Type B pancreatic cell (in vitro differentiated cells): ENCODE data around the gene COL5A1. TPM values are rescaled to one million over a fixed set of nuclear protein-coding genes. Genes with fewer than 3 reads are reported as not detected.

Experiments used
- DNase-seq: peaks from one replicate; pipeline ENCODE4 v3.0.0; 2021; ENCODE audit warnings: mixed read lengths; ENCODE audit not compliant: unreplicated experiment; ENCODE audit errors: extremely low spot score
- H3K27ac Mint-ChIP-seq: 2 replicates; pipeline ENCODE4 v1.8.0; 2021; ENCODE audit warnings: mild to moderate bottlenecking, mixed read lengths
- H3K27me3 Mint-ChIP-seq: 2 replicates; pipeline ENCODE4 v1.8.0; 2021; ENCODE audit warnings: mixed read lengths
- H3K36me3 Mint-ChIP-seq: 2 replicates; pipeline ENCODE4 v1.8.0; 2021; ENCODE audit warnings: mixed read lengths
- H3K4me1 Mint-ChIP-seq: one replicate; pipeline ENCODE4 v1.8.0; 2021; ENCODE audit warnings: mixed read lengths; ENCODE audit not compliant: unreplicated experiment
- H3K4me3 Mint-ChIP-seq: 2 replicates; pipeline ENCODE4 v1.8.0; 2021; ENCODE audit warnings: mild to moderate bottlenecking, mixed read lengths
- H3K9me3 Mint-ChIP-seq: 2 replicates; pipeline ENCODE4 v1.8.0; 2021; ENCODE audit warnings: mixed read lengths
- CTCF ChIP-seq: fragments of 200-600 bp; sonication (generic); conservative IDR thresholded peaks from 2 replicates; pipeline ENCODE4 v1.5.0; 2021; ENCODE audit warnings: antibody characterized with exemption, mild to moderate bottlenecking
- total RNA-seq: library from RNA; stranded (reverse); gene quantifications from 2 replicates; pipeline ENCODE4 v1.2.1, GENCODE V29; 2021; ENCODE audit warnings: low replicate concordance

Gene COL5A1
- total RNA-seq, 1 donor from 2014 or later: 112 TPM

GRCh38 chr9:134726026-134726721 is 84.6 kb downstream of the COL5A1 start:
- TF ChIP-seq CTCF: no peak
- DNase-seq: no peak
- Mint-ChIP-seq H3K27me3 (peaks cover 3% of the 10 kb centered on the region), H3K36me3 (no peaks in the 10 kb centered on the region), H3K27ac (no peak overlapping the region), H3K4me3 (no peak overlapping the region), H3K4me1 (peaks cover 4% of the 10 kb centered on the region), H3K9me3 (no peaks in the 10 kb centered on the region)

GRCh38 chr9:134726722-134727034 is 85.1 kb downstream of the COL5A1 start:
- DNase-seq: no peak
- H3K4me1 Mint-ChIP-seq: peaks cover 4% of the 10 kb centered on the region
- no peak overlapping the region for H3K27ac Mint-ChIP-seq
- peaks cover 3% of the 10 kb centered on the region for H3K27me3 Mint-ChIP-seq
- no peaks in the 10 kb centered on the region for H3K9me3 Mint-ChIP-seq
- no peaks in the 10 kb centered on the region for H3K36me3 Mint-ChIP-seq
- no peak overlapping the region for H3K4me3 Mint-ChIP-seq
- TF ChIP-seq CTCF: no peak

- Mint-ChIP-seq H3K36me3 (peaks cover 4% of the 10 kb centered on the region), H3K27me3 (no peaks in the 10 kb centered on the region), H3K9me3 (no peaks in the 10 kb centered on the region), H3K27ac (no peak overlapping the region), H3K4me3 (no peak overlapping the region), H3K4me1 (no peaks in the 10 kb centered on the region)
- TF ChIP-seq CTCF: no peak
- DNase-seq: no peak
Measured at GRCh38 chr9:134728021-134728795, 86.6 kb downstream of the COL5A1 start.

- Mint-ChIP-seq H3K36me3 (peaks cover 4% of the 10 kb centered on the region), H3K4me3 (no peak overlapping the region), H3K4me1 (no peaks in the 10 kb centered on the region), H3K9me3 (no peaks in the 10 kb centered on the region), H3K27ac (no peak overlapping the region), H3K27me3 (no peaks in the 10 kb centered on the region)
- DNase-seq: no peak
- TF ChIP-seq CTCF: no peak
Measured at GRCh38 chr9:134728801-134729495, 87.3 kb downstream of the COL5A1 start.

GRCh38 chr9:134730011-134730760 is 88.6 kb downstream of the COL5A1 start:
- Mint-ChIP-seq H3K4me1 (peaks cover 7% of the 10 kb centered on the region), H3K27ac (no peak overlapping the region), H3K36me3 (peaks cover 4% of the 10 kb centered on the region), H3K9me3 (no peaks in the 10 kb centered on the region), H3K4me3 (no peak overlapping the region), H3K27me3 (no peaks in the 10 kb centered on the region)
- TF ChIP-seq CTCF: no peak
- no peak for DNase-seq
